Lower leg skin (tissue), 4 donors: Measurements from ENCODE around the gene AKT2. TPM values are rescaled to one million over a fixed set of nuclear protein-coding genes. Genes with fewer than 3 reads are reported as not detected.

Experiments used
- DNase-seq, 2 donors: peaks; one replicate each; pipeline ENCODE4 v3.0.0-alpha.2; 2019; ENCODE audit warnings: low spot score in 2 of 2
- H3K4me3 ChIP-seq: fragments of 200-600 bp; sonication (generic); 2 replicates; pipeline ENCODE4 v1.5.1; 2017; ENCODE audit warnings: mild to moderate bottlenecking, low read depth; ENCODE audit not compliant: poor library complexity, severe bottlenecking
- POLR2A ChIP-seq, 2 donors: fragments of 450-650 bp; IDR thresholded peaks; one replicate each; pipeline ENCODE4 v1.6.1; 2016 to 2017; ENCODE audit warnings: antibody characterized with exemption in 2 of 2, mild to moderate bottlenecking in 1 of 2, moderate library complexity in 1 of 2
- WGBS, 2 donors: methylation state at CpG; one replicate each; pipeline ENCODE4 v1.1.5; 2018; 5-methylcytosine and 5-hydroxymethylcytosine counted together
- intact Hi-C: fragments of 100-400 bp; cut with DNase I; formaldehyde crosslinking; loops from one replicate; pipeline ENCODE4 v1.15.0; 2023; ENCODE audit warnings: low total_unique reads
- total RNA-seq, 4 donors: library from RNA; depleted of rRNA; stranded (reverse); fragments of >200 nt; gene quantifications; one replicate each; pipeline ENCODE4 v1.1.0, GENCODE V29; 2016
- TF ChIP-seq, protein P1 (sequence below), 3 donors: fragments of 450-650 bp; IDR thresholded peaks; one replicate each; pipeline ENCODE4 v1.5.1; 2016; ENCODE audit warnings: antibody characterized with exemption in 3 of 3, mild to moderate bottlenecking in 3 of 3, moderate library complexity in 2 of 3

AKT2 gene
- total RNA-seq, 4 donors from 2014 or later, result 71.1 to 129 (median 82.2) TPM

DNA sequence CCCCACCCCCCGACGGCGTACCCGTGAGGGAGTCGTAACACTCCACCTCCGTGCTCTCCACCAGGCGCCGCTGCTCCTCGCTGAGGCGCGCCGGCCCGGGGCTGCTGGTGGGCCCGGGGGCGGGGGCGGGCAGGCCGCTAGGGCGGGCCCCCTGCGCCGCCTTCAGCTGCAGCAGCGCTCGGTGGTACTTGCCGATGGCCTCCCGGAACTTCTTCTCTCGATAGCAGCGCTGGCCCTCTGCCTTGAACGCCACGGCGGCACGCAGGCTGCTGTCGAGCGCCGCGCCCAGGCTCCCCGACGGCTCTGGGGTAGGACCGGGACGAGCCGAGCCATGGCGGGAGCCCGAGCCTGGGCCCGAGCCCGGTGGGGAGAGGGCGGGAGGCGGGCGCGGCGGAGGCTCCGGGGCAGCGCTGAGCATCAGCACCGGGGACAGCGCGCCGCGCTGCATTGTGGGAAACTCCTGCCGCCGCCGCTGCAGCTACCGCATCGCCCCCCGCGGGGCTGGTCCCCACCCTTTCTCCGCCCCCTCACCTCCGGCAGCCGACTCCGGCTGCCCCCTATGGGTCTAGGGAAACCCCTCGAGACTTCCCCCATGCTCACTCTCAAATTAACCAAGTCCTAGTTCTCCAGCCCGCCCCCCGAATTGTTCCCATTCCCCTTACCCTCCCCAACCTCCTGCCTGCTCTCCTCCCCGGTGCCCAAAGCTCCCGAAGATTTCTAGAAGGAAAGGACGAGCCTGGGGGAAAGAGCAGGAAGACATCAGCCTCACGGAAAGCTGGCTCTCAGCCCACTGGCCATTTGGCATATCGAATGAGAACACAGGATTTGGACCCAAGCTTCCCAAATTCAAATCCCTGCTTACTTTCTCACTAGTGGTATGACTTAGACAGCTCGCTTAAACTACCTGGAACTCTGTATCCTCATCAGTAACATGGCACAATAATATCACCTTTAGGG, 66.9 kb downstream of the AKT2 start, which contains the start of gene TTC9B:
TTC9B (minus strand) TSS at position 451 of the 957 bp plus-strand sequence; CDS start at position 448, 3 bp downstream.
- no peak for DNase-seq
- H3K4me3 ChIP-seq, result no peak within 1 kb of the TSS
- intact Hi-C loops, result loop anchor here (5.0 kb wide), 1 partner anchor 1546 kb away; no protein-coding TSS in a partner anchor
- WGBS, 2 donors, result 5 to 7% methylated on average over 28 to 62 of the region's 75 CpGs
- TF ChIP-seq POLR2A (IDR thresholded peaks at IDR 0.05), result no peak
- TF ChIP-seq, protein P1, sequence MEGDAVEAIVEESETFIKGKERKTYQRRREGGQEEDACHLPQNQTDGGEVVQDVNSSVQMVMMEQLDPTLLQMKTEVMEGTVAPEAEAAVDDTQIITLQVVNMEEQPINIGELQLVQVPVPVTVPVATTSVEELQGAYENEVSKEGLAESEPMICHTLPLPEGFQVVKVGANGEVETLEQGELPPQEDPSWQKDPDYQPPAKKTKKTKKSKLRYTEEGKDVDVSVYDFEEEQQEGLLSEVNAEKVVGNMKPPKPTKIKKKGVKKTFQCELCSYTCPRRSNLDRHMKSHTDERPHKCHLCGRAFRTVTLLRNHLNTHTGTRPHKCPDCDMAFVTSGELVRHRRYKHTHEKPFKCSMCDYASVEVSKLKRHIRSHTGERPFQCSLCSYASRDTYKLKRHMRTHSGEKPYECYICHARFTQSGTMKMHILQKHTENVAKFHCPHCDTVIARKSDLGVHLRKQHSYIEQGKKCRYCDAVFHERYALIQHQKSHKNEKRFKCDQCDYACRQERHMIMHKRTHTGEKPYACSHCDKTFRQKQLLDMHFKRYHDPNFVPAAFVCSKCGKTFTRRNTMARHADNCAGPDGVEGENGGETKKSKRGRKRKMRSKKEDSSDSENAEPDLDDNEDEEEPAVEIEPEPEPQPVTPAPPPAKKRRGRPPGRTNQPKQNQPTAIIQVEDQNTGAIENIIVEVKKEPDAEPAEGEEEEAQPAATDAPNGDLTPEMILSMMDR (IDR thresholded peaks at IDR 0.05), result no peak

DNA sequence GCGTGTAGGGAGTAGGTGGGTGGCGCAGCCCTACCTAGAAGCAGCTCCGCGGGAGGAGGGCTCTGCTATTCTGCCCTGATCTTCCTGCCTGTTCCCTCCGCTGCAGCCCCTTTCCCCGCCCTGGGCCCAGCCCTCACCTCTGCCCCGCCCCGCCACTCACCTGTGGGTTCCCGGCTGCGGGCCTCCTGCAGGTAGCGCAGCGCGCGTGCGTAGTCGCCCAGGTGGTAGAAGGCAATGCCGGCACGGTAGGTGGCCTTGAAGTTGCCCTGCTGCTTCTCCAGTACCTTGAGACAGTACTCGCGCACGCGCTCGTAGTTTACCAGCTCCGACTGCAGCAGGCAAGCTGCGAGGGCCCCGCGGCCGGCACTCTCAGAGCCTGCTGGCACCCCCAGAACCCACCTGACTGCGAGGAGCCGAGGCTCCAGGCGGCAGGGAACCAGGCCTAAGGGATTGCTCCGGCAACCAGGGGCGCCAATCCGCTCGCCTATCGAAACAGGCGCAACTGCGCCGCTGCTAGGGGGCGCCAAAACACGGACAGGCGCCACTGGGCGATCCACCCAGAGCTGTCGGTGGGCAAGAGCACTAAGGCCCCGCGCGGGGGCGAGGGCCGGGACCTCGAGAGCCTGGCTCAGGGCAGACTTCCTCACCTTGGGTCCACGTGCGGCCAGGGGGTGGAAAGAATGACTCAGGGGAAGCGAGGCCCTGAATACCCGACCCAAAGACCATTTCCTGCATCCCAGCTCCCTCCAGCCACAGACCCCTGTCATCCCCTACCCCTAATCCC, 67.9 kb downstream of the AKT2 start:
- DNase-seq, result no peak
- no peak overlapping the region for H3K4me3 ChIP-seq
- intact Hi-C loops, result loop anchor here (5.0 kb wide), 1 partner anchor 1545 kb away; no protein-coding TSS in a partner anchor
- 8 to 9% methylated on average over 20 to 32 of the region's 54 CpGs for WGBS, 2 donors
- TF ChIP-seq, protein P1 (IDR thresholded peaks at IDR 0.05), result no peak
- TF ChIP-seq POLR2A (IDR thresholded peaks at IDR 0.05), result no peak

DNA sequence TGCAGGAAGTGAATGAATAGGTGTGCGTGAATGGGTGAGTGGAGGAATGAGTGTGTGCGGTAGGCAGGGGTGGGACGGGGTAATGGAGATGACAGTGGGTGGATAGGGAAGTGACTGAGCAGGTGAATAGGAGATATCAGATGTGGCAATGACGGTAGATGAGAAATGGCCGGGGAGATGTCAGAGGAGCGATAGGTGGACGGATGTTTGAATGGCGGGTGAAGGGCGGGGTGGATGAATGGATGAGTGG, 68.4 kb downstream of the AKT2 start:
- no peak for TF ChIP-seq POLR2A (IDR thresholded peaks at IDR 0.05)
- TF ChIP-seq, protein P1 (IDR thresholded peaks at IDR 0.05), result no peak
- DNase-seq, result no peak
- 17 to 20% methylated on average over 9 of the region's 9 CpGs for WGBS, 2 donors
- H3K4me3 ChIP-seq, result no peak overlapping the region
- intact Hi-C loops, result loop anchor here (5.0 kb wide), 1 partner anchor 1544 kb away; no protein-coding TSS in a partner anchor

DNA sequence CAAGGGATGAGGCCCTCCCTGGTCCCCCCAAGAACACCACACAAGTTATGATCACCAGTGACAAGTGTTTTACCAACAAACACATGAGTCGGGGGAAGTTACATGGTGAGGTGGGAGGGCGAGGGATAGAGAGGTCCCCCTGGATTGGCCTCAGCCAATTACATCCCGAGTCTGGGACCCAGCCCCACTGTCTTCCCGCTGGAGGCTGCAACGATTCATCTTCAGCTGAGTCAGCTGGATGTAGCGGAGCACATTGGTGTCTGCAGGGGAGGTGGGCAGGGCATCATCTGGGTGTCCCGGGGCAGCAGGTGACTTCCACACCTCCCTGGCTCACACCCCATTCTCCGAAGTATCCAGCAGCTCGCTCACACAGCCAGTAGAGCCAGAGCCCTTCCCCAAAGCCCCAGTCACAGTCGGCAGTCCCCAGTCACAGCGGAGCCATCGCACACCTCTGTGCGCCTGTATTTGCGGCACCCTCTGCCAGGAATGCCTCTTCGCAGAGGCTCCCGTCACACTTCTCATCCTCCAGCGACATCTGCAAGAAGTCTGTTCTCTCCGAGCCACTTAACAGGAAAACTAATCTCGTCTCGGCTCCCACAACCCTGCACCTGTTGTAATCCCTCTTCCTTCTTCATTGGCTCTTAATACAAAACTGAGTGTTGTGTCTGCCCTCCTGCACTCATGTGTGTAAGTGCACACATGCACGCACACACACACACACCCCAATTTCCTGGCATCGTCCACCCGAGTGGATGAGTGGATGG, 69.0 kb downstream of the AKT2 start:
- WGBS, 2 donors, result 32 to 36% methylated on average over 22 to 23 of the region's 23 CpGs
- H3K4me3 ChIP-seq, result no peak overlapping the region
- no peak for DNase-seq
- intact Hi-C loops, result loop anchor here (5.0 kb wide), 1 partner anchor 1544 kb away; no protein-coding TSS in a partner anchor
- no peak for TF ChIP-seq POLR2A (IDR thresholded peaks at IDR 0.05)
- TF ChIP-seq, protein P1 (IDR thresholded peaks at IDR 0.05), result no peak

DNA sequence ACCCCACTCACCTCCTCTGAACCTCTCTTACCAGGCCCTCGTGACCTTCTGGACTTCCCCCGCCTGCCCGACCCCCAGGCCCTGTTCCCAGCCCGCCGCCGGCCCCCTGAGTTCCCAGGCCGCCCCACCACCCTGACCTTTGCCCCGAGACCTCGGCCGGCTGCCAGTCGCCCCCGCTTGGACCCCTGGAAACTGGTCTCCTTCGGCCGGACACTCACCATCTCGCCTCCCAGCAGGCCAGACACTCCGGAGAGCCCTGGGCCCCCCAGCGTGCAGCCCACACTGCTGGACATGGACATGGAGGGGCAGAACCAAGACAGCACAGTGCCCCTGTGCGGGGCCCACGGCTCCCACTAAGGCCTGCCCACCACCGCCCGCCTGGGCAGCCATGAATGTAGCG, 70.2 kb downstream of the AKT2 start:
- H3K4me3 ChIP-seq, result no peak overlapping the region
- WGBS, 2 donors, result 91% methylated on average over 20 of the region's 22 CpGs
- TF ChIP-seq POLR2A (IDR thresholded peaks at IDR 0.05), result no peak
- TF ChIP-seq, protein P1 (IDR thresholded peaks at IDR 0.05), result no peak
- intact Hi-C loops, result loop anchor here (5.0 kb wide), 1 partner anchor 1543 kb away; no protein-coding TSS in a partner anchor
- no peak for DNase-seq
